Measurements from ENCODE around the gene OR6C75.
"Not testable (repeated sequence)": the region's sequence is repeated elsewhere in the genome, so short reads cannot be mapped to it uniquely, and the experiment has no call there.

DNA sequence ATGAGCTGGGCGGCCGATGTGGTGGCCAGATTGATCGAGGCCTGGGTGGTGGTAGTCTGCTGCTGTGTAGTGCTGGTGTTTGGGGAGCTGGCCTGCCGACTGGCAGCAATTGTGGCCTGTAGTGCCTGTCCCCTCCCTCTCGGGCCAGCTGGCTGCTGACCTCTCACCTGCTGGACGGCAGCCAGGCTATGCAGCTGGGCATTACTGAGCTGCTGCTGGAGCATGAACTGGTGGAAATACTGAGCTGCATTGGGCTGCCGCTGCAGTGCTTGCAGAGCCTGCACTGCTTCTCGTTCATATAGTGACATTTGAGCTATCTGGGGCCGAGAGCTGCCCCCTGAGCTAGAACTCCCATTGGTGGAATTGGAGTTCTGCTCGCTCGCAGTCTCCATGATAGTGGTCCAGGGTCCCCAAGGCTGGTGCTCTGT lies 51.6 kb downstream of the OR6C75 start:
- not testable (repeated sequence) for TF ChIP-seq CTCF (IDR thresholded peaks at IDR 0.05); REST (IDR thresholded peaks at IDR 0.05; ENCODE audit: insufficient read depth in 1 of 2, low read depth in 2 of 2, low read length in 1 of 2); POLR2AphosphoS5 (IDR thresholded peaks at IDR 0.05; ENCODE audit: low read depth, low read length)
